HG03139 (cell line): ENCODE results near the gene LAMC1.

Source experiments
- ATAC-seq: cut with Tn5 transposase; IDR thresholded peaks from one replicate; pipeline ENCODE4 v1.9.1; 2021; ENCODE audit not compliant: unreplicated experiment

LAMC1 gene

GRCh38 chr1:183023146-183023600, at the start of gene LAMC1:
Gene LAMC1 (plus strand): TSS chr1:183023420. CDS start chr1:183023717, 297 bp downstream.
- ATAC-seq = peak; percentile 23

GRCh38 chr1:182974506-182975191, 48.6 kb upstream of the LAMC1 start:
- ATAC-seq = no peak

- no peak for ATAC-seq
Measured at GRCh38 chr1:182977480-182977879, 45.7 kb upstream of the LAMC1 start.

GRCh38 chr1:182978151-182978853, 44.9 kb upstream of the LAMC1 start:
- ATAC-seq = no peak

- ATAC-seq = no peak
Measured at GRCh38 chr1:182984138-182984537, 39.1 kb upstream of the LAMC1 start.

- ATAC-seq = no peak
Measured at GRCh38 chr1:182984621-182985020, 38.6 kb upstream of the LAMC1 start.

- ATAC-seq = no peak
Measured at GRCh38 chr1:182985876-182986275, 37.3 kb upstream of the LAMC1 start.

GRCh38 chr1:182990413-182991144, 32.6 kb upstream of the LAMC1 start:
- ATAC-seq = no peak

- ATAC-seq = no peak
Measured at GRCh38 chr1:182993746-182994145, 29.5 kb upstream of the LAMC1 start.

- ATAC-seq = no peak
Measured at GRCh38 chr1:182995894-182996293, 27.3 kb upstream of the LAMC1 start.

- ATAC-seq = no peak
Measured at GRCh38 chr1:182996816-182997215, 26.4 kb upstream of the LAMC1 start.

- no peak for ATAC-seq
Measured at GRCh38 chr1:182998482-182998881, 24.7 kb upstream of the LAMC1 start.

GRCh38 chr1:183000167-183000962, 22.9 kb upstream of the LAMC1 start:
- ATAC-seq = no peak

- ATAC-seq = no peak
Measured at GRCh38 chr1:183002267-183002666, 21.0 kb upstream of the LAMC1 start.

GRCh38 chr1:183002797-183003196, 20.4 kb upstream of the LAMC1 start:
- ATAC-seq = no peak

- no peak for ATAC-seq
Measured at GRCh38 chr1:183003203-183003602, 20.0 kb upstream of the LAMC1 start.

GRCh38 chr1:183004141-183004540, 19.1 kb upstream of the LAMC1 start:
- no peak for ATAC-seq

GRCh38 chr1:183011859-183012258, 11.4 kb upstream of the LAMC1 start:
- ATAC-seq = no peak

- no peak for ATAC-seq
Measured at GRCh38 chr1:183012301-183012994, 10.8 kb upstream of the LAMC1 start.

GRCh38 chr1:183019139-183019740, 4.0 kb upstream of the LAMC1 start:
- no peak for ATAC-seq
